ACHN (cell line): ENCODE results near the gene PRKG2.

Experiments
- DNase-seq: peaks from one replicate; pipeline ENCODE4 v3.0.0-alpha.2; 2015
- in situ Hi-C: cut with HindIII; loops from 2 replicates; pipeline ENCODE4 v1.10.0; 2017; ENCODE audit warnings: low sequenced_read_pairs, low pct_ligation_motif_present, low pct_unique_long_range_greater_than_20kb

PRKG2 gene

DNA sequence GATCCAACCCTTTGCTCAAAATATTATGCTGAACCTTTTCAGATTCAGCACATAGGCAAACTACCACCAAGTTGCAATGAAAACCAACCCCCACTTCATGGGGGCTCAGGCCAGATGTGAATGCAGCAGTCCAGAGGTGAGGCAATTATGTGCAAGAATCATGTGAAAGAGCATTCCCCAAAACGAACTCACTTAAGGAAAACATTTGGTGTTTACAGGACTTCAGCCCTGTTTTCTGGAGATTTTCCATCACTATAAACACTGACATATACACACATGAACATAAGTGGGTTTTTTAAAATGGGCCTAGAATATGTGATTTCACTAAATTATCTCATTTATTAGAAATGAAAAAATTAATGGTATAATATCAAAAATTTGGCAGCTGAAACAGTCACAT, 153.0 kb downstream of the PRKG2 start:
- in situ Hi-C loops, result no loop called here
- DNase-seq, result no peak

DNA sequence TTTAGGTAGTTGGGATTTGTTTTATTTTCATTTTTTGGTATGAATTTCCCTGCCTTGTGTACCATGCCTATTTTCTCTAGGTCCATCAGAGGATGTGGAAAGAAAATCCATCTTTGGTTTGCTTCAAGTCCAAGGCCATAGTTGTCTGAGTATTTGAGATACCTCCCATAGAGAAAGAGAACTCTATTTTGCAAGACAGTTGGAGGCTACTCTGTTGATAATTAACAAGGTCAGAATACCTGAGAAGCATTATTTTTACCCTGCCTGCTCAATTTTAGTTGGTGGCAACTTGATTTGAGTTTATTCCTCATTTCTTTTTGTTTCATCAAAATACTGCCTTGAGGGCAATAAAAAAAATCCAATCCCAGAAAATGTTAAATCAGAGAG, 153.7 kb downstream of the PRKG2 start:
- no peak for DNase-seq
- in situ Hi-C loops, result no loop called here

DNA sequence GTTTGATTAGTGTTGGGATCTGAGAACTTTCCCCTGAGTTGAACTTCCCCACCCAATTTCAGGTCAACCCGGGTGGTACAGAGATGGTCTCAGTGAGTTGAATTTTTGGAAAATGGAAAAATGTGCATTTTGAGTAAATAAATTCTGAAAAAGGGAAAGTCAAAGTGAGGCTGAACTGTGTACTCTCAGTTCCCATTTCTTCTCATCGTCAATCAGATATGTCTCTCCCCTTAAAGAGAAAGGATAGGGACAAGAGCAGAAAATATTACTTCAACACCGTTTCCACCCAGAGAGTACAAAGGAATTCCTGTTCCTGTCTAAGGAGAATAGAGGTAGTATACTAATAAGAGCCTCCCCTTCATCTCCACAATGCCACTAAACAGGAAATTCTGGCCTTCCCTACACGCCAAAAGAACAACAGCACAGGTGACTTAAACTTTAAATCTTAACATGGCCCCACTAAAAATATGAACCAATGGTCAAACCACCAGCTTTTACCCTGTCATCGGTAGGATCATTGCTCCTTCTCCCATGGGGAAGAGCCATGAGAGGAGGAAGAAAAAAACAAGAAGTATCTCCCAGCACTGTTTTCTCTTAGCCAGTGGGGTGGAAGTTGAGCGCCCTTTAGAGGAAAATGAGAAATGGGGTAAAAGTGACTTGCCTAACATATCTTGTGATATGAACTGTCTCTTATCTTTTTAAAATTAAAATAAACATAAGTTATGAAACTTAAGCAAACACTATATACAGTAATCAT, 154.3 kb downstream of the PRKG2 start:
- in situ Hi-C loops, result no loop called here
- no peak for DNase-seq

DNA sequence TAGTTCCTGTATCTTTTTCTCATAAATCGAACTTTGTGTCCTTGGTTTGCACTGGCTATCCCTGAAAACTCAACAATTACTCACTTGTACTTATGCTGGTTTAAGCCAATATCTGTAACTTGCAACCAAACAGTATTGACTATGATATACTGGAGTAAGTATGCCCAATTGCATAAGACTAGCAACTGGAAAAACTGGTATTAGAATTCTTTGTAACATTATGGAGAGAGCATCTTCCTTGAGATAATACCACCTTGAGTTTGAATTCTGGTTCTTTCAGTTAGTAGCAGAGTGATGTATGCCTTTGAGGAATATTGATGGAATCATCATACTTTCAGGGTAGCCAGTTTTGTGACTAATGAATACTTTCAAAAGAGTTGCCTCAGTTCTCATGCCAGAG, 156.4 kb downstream of the PRKG2 start:
- in situ Hi-C loops, result no loop called here

DNA sequence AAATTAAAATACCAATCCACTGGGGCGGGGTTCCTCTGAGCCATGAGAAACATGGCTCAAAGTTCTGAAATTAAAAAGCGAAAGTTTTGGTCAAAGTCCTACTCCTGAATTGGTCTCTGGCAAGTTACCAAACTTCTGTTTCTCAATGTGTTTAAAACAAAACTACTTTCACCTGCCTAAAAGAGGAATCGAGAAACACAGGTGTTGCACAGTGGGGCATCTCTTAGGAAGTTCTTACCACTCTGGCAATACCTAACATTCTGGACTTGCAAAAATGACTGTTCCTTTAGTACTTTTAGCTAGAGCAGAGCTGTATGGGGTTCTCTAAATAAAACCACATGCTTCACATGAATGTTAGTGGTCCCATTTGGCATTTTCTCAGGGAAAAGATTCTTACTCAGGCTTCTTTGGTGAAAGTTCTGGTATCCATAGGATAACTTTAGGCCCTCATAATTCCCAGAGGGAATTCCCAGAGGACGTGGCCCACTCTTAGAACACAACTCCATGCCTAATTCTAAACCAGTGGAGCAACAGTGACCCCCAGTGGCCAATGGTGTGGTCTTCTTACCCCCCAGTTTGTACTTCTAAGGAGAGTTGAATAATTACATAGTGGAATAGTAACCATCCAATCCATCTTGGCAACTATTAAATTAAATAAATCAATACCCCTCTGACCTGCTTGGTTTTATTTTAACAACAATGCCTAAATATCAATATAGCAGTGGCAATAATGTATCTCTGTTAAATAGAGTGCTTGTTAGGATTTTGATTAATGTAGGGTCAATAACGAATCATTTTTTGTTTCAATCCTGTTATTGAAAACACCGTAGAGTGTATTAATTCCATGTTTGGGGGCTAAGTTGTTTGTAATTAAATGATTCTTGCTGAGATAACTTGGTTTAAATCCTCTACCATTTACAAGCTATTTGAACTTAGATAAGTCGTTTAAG, 162.6 kb downstream of the PRKG2 start:
- in situ Hi-C loops, result no loop called here
- peak; percentile 61 for DNase-seq

More for the DNA sequence above, 156.4 kb downstream of the PRKG2 start:
- DNase-seq, result no peak

DNA sequence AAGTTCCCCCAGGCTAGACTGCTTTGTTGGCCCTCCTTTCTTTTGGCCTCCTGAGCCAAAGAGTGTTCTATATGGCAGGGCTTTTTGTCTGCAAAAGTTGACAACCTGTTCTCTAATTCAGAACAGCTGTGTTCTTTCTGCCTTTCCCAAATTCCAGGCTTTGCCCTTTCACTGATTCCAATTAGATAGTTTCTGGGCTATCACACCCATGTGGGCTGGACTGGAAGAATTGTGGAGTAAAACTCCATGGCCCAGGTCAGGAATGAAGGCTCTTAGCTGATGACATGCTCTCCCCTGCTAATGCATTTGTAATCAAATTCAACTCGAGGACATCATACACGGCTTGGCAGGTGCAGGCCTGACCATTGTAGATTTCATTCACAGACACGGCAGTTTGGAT, 165.1 kb downstream of the PRKG2 start:
- DNase-seq, result no peak
- in situ Hi-C loops, result no loop called here

DNA sequence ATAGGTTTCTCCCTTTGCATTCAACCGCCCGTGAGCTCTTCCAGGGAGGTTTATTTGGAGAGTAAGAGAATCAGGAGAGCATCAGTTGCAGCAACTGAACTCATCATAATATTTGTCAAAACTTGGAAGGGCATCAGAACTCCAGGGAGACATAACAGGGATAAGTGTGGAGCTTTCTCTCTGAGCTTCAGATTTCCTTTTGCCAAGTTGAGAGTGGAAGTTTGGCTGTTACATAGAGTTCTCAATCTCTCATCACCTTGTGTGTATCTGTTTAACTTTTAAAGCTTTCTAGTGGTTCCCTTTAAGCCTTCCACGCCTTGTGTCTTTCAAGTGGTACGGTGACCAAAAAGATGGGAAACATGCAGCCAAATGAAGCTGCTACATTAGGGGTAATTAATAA, 165.7 kb downstream of the PRKG2 start:
- in situ Hi-C loops, result no loop called here
- no peak for DNase-seq

DNA sequence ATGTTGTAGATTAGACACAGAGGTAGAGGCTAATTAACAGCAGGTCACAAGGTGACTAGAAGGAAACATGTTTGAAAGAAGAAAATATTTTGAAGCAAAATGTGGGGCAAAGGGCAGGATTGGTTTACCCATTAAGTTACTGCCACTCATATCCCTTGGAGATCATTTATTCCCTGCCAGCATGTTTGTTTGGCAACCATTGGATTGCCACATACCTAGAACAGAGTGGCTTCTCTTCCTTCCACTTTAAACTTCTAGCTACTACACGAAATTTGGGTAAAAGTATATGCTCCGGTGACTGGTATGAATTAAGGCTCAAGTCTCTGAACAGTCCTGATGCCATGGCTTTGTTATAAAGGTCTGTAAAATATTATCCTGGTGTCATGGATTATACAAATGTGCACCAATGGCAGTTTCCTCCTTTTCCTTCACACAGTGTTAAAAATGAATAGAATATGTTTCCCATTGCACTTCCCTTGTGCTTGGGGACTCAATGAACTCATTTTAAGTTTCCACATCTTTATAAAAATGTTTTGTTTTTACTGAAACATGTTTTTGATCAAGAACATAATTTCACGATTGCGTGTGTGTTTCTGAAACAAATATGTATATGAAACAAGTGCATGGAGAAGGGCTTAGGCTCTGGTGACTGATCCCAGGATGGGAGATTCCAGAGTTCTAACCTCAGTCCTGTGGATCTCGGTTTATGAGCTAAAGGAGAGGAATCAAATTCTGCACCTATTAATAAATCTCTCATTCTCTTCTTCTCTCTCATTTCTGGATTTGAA, 172.2 kb downstream of the PRKG2 start:
- no peak for DNase-seq
- in situ Hi-C loops, result no loop called here

DNA sequence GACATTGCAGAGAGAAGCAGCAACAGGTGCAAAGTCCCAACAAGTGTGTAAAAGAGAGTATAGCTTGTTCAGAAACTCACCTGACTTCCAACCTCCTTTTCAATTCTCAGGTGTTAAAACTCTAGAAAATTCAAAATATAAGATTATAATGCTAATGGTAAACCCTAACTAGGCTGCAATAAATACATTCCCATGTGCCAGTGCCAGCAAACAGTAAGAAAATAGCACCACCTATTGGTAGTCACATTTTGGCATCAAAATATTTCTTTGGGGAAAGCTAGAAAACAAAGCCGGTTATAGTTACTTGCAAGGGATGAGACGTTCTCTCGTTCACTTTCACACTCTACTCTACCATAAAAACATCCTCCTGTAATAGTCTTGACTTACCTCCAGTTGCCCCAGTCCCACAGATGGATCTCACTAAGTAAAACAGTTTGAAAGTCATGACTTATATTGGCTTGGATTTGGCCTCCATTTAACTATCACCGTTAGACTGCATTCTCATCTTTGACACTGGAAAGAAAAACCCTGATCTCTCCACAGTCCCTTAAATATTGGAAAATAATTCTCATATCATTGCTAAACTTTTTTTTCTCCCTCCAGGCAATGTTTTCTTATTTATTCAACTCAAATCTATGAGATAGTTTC, 174.9 kb downstream of the PRKG2 start:
- DNase-seq, result peak; percentile 34
- in situ Hi-C loops, result no loop called here

DNA sequence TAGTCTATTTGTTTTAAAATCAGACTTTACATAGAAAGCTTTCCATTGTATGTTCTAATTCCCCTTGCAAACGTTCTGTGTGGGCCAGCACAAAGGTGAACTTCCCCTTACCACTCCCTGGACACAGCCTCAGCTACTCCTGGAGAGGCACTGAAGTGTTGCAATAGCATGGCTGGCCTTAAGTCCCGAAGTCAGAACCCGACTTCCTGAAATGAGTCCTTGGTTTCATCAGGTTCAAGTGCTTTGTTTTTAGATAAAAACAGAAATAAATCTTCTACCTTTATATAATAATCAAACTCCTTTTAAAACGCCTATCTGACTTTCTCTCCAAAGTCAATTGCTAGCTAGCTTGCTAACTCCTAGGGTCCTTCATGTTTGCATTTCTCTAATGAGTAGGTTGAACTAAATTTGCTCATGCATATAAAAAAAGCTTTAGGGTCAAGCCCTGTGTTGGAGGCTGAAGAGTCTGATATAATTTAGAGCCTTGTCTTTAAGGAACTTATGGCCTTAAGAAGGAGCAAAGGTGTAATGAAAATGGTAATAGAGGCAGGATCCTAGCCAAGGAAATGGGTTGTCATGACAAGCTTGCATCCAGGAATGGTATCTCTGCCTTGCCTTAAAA, 175.6 kb downstream of the PRKG2 start:
- in situ Hi-C loops, result no loop called here
- no peak for DNase-seq

DNA sequence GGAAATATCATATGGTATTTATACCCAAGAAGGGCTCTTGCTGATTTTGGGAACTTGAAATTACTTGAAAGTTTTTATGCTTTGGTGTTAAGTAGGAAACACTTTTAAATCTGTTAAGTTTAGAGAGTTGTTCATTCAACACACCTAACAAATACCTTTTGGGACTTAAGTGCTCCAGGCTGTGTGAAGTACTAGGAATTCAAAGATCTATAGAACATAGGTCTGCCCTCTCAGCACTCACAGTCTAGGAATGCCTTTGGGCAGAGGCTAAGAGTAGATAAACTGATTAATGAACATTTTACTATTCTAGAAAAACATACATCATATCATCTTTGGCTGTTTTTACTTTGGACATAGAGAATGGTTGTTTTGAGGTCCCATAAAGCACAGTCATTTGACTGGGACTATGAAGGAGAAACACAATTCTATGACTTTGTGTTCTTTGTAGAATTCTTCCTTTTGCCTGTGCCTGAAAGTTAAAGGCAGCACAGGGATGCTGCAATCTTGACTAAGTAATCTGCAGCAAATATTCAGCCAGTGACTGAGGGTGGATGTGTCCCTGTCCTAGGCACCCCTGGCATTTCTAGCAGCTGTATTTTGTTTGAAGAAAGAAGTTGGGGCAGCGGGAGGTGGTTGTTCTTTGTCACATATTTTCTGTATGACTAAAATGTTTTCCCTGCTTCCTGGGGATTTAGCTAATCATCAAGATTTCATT, 176.2 kb downstream of the PRKG2 start:
- DNase-seq, result no peak
- in situ Hi-C loops, result no loop called here
